ENCODE results near the gene THEMIS.

The THEMIS gene

GRCh38 chr6:127821431-127821830, 79.4 kb downstream of the THEMIS start (continued):
- TF ChIP-seq ZNF239 (tag by site-specific recombination; IDR thresholded peaks at IDR 0.05) (no peak), HOXD13 (CRISPR knock-in tag; IDR thresholded peaks at IDR 0.05; ENCODE audit: borderline replicate concordance) (no peak), ZNF549 (tag by site-specific recombination; IDR thresholded peaks at IDR 0.05) (no peak), PRDM6 (tag by site-specific recombination; IDR thresholded peaks at IDR 0.05) (no peak), YY2 (tag by site-specific recombination; IDR thresholded peaks at IDR 0.05) (no peak), ELK4 (IDR thresholded peaks at IDR 0.05; ENCODE audit: borderline replicate concordance, low read depth, low read length) (no peak), ZNF76 (tag by site-specific recombination; IDR thresholded peaks at IDR 0.05; ENCODE audit: borderline replicate concordance, low read depth) (no peak)

- no peaks in the 10 kb centered on the region for H3K9me3 ChIP-seq (ENCODE audit: control insufficient read depth, insufficient read depth, low read depth, low read length)
- ChIA-PET POLR2A (no interaction called here), CTCF (no interaction called here)
- H3K4me1 ChIP-seq (ENCODE audit: control insufficient read depth, insufficient read depth, low read length) = no peaks in the 10 kb centered on the region
- no peak overlapping the region for H3K27ac ChIP-seq (ENCODE audit: extremely low read depth, low read depth, low read length)
- TF ChIP-seq ZSCAN23 (tag by site-specific recombination; IDR thresholded peaks at IDR 0.05) = no peak
- no peak for TF ChIP-seq ZNF341 (tag by site-specific recombination; IDR thresholded peaks at IDR 0.05; ENCODE audit: low read depth)
- no peak for TF ChIP-seq MZF1 (tag by site-specific recombination; IDR thresholded peaks at IDR 0.05; ENCODE audit: borderline replicate concordance)
- TF ChIP-seq ZNF24 (tag by site-specific recombination; IDR thresholded peaks at IDR 0.05) = no peak
- TF ChIP-seq KLF16 (tag by site-specific recombination; IDR thresholded peaks at IDR 0.05) = no peak
- TF ChIP-seq ZNF843 (tag by site-specific recombination; IDR thresholded peaks at IDR 0.05) = no peak
- TF ChIP-seq ZNF791 (tag by site-specific recombination; IDR thresholded peaks at IDR 0.05) = no peak
- no peak for TF ChIP-seq ZNF404 (tag by site-specific recombination; IDR thresholded peaks at IDR 0.05)
- TF ChIP-seq ZNF521 (tag by site-specific recombination; IDR thresholded peaks at IDR 0.05) = no peak
- no peak for TF ChIP-seq ZIC2 (tag by site-specific recombination; IDR thresholded peaks at IDR 0.05)
- no peak for TF ChIP-seq ZNF707 (tag by site-specific recombination; IDR thresholded peaks at IDR 0.05)
- TF ChIP-seq ELK4 (IDR thresholded peaks at IDR 0.05; ENCODE audit: borderline replicate concordance, low read depth, low read length) = no peak
- no peak for TF ChIP-seq ZNF518A (tag by site-specific recombination; conservative IDR thresholded peaks at IDR 0.05; ENCODE audit: low read depth)
- no peak for TF ChIP-seq ZNF785 (tag by site-specific recombination; IDR thresholded peaks at IDR 0.05)
- H3K36me3 ChIP-seq (ENCODE audit: control insufficient read depth in 2 of 2, insufficient read depth in 1 of 2, low read length in 2 of 2) = no peaks in the 10 kb centered on the region
- no peak overlapping the region for H3K4me3 ChIP-seq (ENCODE audit: low read depth, low read length)
These were observed 82.7 kb downstream of the THEMIS start for GRCh38 chr6:127818149-127818548.
